Activated CD4-positive, alpha-beta T cell treated with anti-CD3 and anti-CD28 coated beads, Interleukin-2, amount 10 ng/mL, durations not matched to agents 24 days and 14 days (primary cell): ENCODE measurements around the gene FGF14. TPM values are rescaled to one million over a fixed set of nuclear protein-coding genes. Genes with fewer than 3 reads are reported as not detected.

Source experiments
- DNase-seq: peaks from one replicate; pipeline ENCODE4 v3.0.0; 2022
- H3K27ac Mint-ChIP-seq: one replicate; pipeline ENCODE4 v1.8.0; 2022; ENCODE audit warnings: mild to moderate bottlenecking, mixed read lengths
- H3K27me3 Mint-ChIP-seq: one replicate; pipeline ENCODE4 v1.8.0; 2022; ENCODE audit warnings: mixed read lengths
- H3K36me3 Mint-ChIP-seq: one replicate; pipeline ENCODE4 v1.8.0; 2022; ENCODE audit warnings: low read depth, mild to moderate bottlenecking, mixed read lengths
- H3K4me1 Mint-ChIP-seq: one replicate; pipeline ENCODE4 v1.8.0; 2021; ENCODE audit warnings: mixed read lengths
- H3K4me3 Mint-ChIP-seq: one replicate; pipeline ENCODE4 v1.8.0; 2022; ENCODE audit warnings: mild to moderate bottlenecking, moderate library complexity, mixed read lengths
- H3K9me3 Mint-ChIP-seq: one replicate; pipeline ENCODE4 v1.8.0; 2021; ENCODE audit warnings: mixed read lengths
- intact Hi-C: fragments of 100-400 bp; cut with micrococcal nuclease; formaldehyde crosslinking; loops from one replicate; pipeline ENCODE4 v1.15.1; 2023
- total RNA-seq: library from RNA; stranded (reverse); gene quantifications from 2 replicates; pipeline ENCODE4 v1.2.3, GENCODE V29; 2022

The FGF14 gene
- total RNA-seq, 1 donor from 2014 or later = not detected

GRCh38 chr13:101730420-101731000 lies 671.3 kb downstream of the FGF14 start:
- no peaks in the 10 kb centered on the region for H3K27me3 Mint-ChIP-seq
- no peaks in the 10 kb centered on the region for H3K9me3 Mint-ChIP-seq
- DNase-seq = no peak
- no peaks in the 10 kb centered on the region for H3K36me3 Mint-ChIP-seq
- H3K27ac Mint-ChIP-seq = no peak overlapping the region
- H3K4me3 Mint-ChIP-seq = no peak overlapping the region
- intact Hi-C loops = no loop called here
- H3K4me1 Mint-ChIP-seq = no peaks in the 10 kb centered on the region

DNA sequence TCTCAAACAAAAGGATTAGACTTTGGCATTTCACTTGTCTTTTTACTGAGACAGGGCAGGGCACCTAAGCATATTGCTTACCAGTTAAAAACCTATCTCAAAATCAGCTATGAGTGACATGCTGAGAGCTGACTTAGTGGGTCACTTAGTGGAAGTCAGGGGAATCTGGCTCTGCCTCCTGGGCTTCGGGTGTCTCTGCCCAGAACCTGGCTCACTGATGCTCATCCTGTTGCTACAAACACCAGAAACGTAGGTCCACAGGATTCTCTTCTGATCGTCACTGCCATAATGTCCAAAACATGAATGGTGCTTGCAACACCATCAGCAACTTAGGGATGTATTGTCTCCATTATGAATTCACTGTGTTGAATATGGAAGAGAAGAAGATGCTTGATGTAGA lies 673.2 kb downstream of the FGF14 start:
- Mint-ChIP-seq H3K4me1 (no peaks in the 10 kb centered on the region), H3K4me3 (no peak overlapping the region), H3K27ac (no peak overlapping the region), H3K36me3 (no peaks in the 10 kb centered on the region), H3K9me3 (no peaks in the 10 kb centered on the region), H3K27me3 (no peaks in the 10 kb centered on the region)
- DNase-seq = no peak
- intact Hi-C loops = no loop called here

- no peaks in the 10 kb centered on the region for H3K9me3 Mint-ChIP-seq
- no peak overlapping the region for H3K4me3 Mint-ChIP-seq
- H3K27me3 Mint-ChIP-seq = no peaks in the 10 kb centered on the region
- no peaks in the 10 kb centered on the region for H3K4me1 Mint-ChIP-seq
- H3K27ac Mint-ChIP-seq = no peak overlapping the region
- DNase-seq = no peak
- intact Hi-C loops = no loop called here
- no peaks in the 10 kb centered on the region for H3K36me3 Mint-ChIP-seq
Observed at GRCh38 chr13:101728021-101728420, 673.8 kb downstream of the FGF14 start.

GRCh38 chr13:101727118-101727517 lies 674.7 kb downstream of the FGF14 start:
- intact Hi-C loops = no loop called here
- Mint-ChIP-seq H3K4me3 (no peak overlapping the region), H3K4me1 (no peaks in the 10 kb centered on the region), H3K36me3 (no peaks in the 10 kb centered on the region), H3K27me3 (no peaks in the 10 kb centered on the region), H3K27ac (no peak overlapping the region), H3K9me3 (no peaks in the 10 kb centered on the region)
- DNase-seq = no peak

DNA sequence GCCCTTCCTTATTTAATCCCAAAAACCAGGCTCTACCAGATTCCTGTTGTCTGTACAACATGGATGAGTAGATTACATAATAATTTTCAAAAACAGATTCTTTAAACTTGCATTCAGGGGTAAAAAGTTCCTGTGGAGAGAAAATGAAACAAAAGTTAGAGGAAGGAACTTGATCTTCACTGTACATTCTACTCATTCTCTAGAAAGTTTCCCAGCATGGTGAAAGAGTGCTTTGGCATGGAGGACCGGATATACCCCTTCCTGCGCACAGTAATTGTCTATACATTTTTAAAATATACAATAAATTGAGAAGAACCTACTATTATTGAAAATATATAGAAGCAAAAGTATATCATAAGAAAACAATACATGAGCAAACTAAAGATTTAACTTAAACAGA lies 675.2 kb downstream of the FGF14 start:
- H3K36me3 Mint-ChIP-seq = no peaks in the 10 kb centered on the region
- intact Hi-C loops = no loop called here
- H3K27me3 Mint-ChIP-seq = no peaks in the 10 kb centered on the region
- no peak overlapping the region for H3K4me3 Mint-ChIP-seq
- no peaks in the 10 kb centered on the region for H3K4me1 Mint-ChIP-seq
- no peak for DNase-seq
- no peak overlapping the region for H3K27ac Mint-ChIP-seq
- no peaks in the 10 kb centered on the region for H3K9me3 Mint-ChIP-seq

GRCh38 chr13:101718496-101718895 lies 683.4 kb downstream of the FGF14 start:
- no peaks in the 10 kb centered on the region for H3K27me3 Mint-ChIP-seq
- intact Hi-C loops = no loop called here
- H3K36me3 Mint-ChIP-seq = no peaks in the 10 kb centered on the region
- no peaks in the 10 kb centered on the region for H3K4me1 Mint-ChIP-seq
- no peak for DNase-seq
- H3K27ac Mint-ChIP-seq = no peak overlapping the region
- no peaks in the 10 kb centered on the region for H3K9me3 Mint-ChIP-seq
- H3K4me3 Mint-ChIP-seq = no peak overlapping the region

- Mint-ChIP-seq H3K27ac (no peak overlapping the region), H3K4me1 (no peaks in the 10 kb centered on the region)
Observed at GRCh38 chr13:101717353-101717752, 684.5 kb downstream of the FGF14 start.

GRCh38 chr13:101714195-101714594 lies 687.7 kb downstream of the FGF14 start:
- no peaks in the 10 kb centered on the region for H3K9me3 Mint-ChIP-seq
- no peaks in the 10 kb centered on the region for H3K36me3 Mint-ChIP-seq
- no peaks in the 10 kb centered on the region for H3K27me3 Mint-ChIP-seq
- intact Hi-C loops = no loop called here
- H3K4me3 Mint-ChIP-seq = no peak overlapping the region
- H3K27ac Mint-ChIP-seq = no peak overlapping the region
- DNase-seq = no peak
- H3K4me1 Mint-ChIP-seq = no peaks in the 10 kb centered on the region

More at GRCh38 chr13:101717353-101717752, 684.5 kb downstream of the FGF14 start:
- no peak overlapping the region for H3K4me3 Mint-ChIP-seq
- no peaks in the 10 kb centered on the region for H3K9me3 Mint-ChIP-seq
- H3K27me3 Mint-ChIP-seq = no peaks in the 10 kb centered on the region
- H3K36me3 Mint-ChIP-seq = no peaks in the 10 kb centered on the region
- intact Hi-C loops = no loop called here
- DNase-seq = no peak

- H3K27me3 Mint-ChIP-seq = no peaks in the 10 kb centered on the region
- peak; percentile 6 for DNase-seq
- H3K9me3 Mint-ChIP-seq = no peaks in the 10 kb centered on the region
- intact Hi-C loops = no loop called here
- H3K27ac Mint-ChIP-seq = no peak overlapping the region
- no peaks in the 10 kb centered on the region for H3K36me3 Mint-ChIP-seq
- H3K4me3 Mint-ChIP-seq = no peak overlapping the region
- no peaks in the 10 kb centered on the region for H3K4me1 Mint-ChIP-seq
Observed at GRCh38 chr13:101712026-101712348, 689.9 kb downstream of the FGF14 start.

DNA sequence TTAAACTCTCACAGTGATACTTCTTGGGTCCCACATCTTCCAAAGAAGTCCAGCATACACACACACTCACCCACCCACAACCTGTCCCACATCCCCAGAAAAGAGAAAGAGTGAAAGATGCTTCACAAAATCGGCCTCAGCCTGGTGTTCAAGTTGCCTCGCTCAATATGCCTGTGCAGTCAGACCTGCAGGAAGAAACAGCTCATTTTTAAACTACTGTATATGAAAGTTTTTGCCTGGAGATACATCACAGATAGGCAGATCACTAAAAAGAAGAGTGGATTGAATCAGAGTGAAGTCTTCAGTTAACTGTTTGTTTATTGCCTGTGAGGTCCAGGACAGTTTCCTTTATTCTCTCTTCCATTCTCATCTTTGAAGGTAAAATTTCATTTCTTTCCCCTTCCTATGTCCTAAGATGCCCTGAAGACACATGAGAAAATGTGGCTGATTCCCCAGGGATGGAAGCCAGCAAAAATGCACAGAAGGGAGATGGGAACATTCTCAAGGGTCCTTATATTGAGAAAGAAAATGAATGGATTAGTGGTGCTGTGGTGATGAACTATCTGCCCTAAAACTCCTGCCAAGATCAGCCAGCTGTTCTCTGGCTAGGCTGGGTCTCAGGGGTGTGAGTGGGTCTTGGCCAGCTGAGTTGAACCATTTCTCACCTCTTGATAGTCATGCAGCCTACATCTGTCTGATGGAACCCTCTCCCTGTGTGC lies 690.4 kb downstream of the FGF14 start:
- no peak for DNase-seq
- intact Hi-C loops = no loop called here
- H3K36me3 Mint-ChIP-seq = no peaks in the 10 kb centered on the region
- no peak overlapping the region for H3K27ac Mint-ChIP-seq
- peaks cover 2% of the 10 kb centered on the region for H3K4me1 Mint-ChIP-seq
- H3K4me3 Mint-ChIP-seq = no peak overlapping the region
- no peaks in the 10 kb centered on the region for H3K9me3 Mint-ChIP-seq
- no peaks in the 10 kb centered on the region for H3K27me3 Mint-ChIP-seq

DNA sequence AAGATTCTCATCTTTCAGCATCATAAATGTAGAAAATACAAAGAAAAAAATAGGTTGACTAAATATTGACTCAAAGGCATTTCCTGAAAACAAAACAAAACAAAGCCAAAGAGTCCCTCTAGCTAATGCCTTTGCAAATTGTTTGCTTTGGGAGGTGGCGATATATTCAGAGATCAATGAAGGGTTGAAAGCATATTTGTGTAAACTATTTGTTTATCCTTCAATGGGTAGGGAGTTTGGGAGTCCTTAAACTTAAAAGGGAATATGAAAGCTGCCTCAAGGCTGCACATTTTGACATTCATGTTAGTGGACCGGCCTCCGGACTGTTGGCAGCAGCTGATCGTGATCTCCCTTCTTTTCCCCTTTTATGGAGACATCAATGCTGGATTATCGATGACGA lies 691.9 kb downstream of the FGF14 start:
- intact Hi-C loops = no loop called here
- no peak overlapping the region for H3K27ac Mint-ChIP-seq
- H3K4me3 Mint-ChIP-seq = no peak overlapping the region
- no peaks in the 10 kb centered on the region for H3K36me3 Mint-ChIP-seq
- H3K27me3 Mint-ChIP-seq = no peaks in the 10 kb centered on the region
- no peak for DNase-seq
- H3K4me1 Mint-ChIP-seq = peaks cover 2% of the 10 kb centered on the region
- no peaks in the 10 kb centered on the region for H3K9me3 Mint-ChIP-seq

GRCh38 chr13:101708115-101708514 lies 693.7 kb downstream of the FGF14 start:
- Mint-ChIP-seq H3K27me3 (no peaks in the 10 kb centered on the region), H3K27ac (no peak overlapping the region), H3K4me3 (no peak overlapping the region), H3K36me3 (no peaks in the 10 kb centered on the region), H3K9me3 (no peaks in the 10 kb centered on the region), H3K4me1 (peaks cover 2% of the 10 kb centered on the region)
- DNase-seq = no peak
- intact Hi-C loops = no loop called here

- Mint-ChIP-seq H3K27me3 (no peaks in the 10 kb centered on the region), H3K9me3 (no peaks in the 10 kb centered on the region), H3K4me1 (peaks cover 2% of the 10 kb centered on the region), H3K27ac (no peak overlapping the region), H3K36me3 (no peaks in the 10 kb centered on the region), H3K4me3 (no peak overlapping the region)
- intact Hi-C loops = no loop called here
- no peak for DNase-seq
Observed at GRCh38 chr13:101707659-101708058, 694.2 kb downstream of the FGF14 start.

GRCh38 chr13:101706651-101707050 lies 695.2 kb downstream of the FGF14 start:
- peaks cover 2% of the 10 kb centered on the region for H3K4me1 Mint-ChIP-seq
- H3K36me3 Mint-ChIP-seq = no peaks in the 10 kb centered on the region
- DNase-seq = no peak
- H3K27me3 Mint-ChIP-seq = no peaks in the 10 kb centered on the region
- no peak overlapping the region for H3K4me3 Mint-ChIP-seq
- H3K9me3 Mint-ChIP-seq = no peaks in the 10 kb centered on the region
- intact Hi-C loops = no loop called here
- H3K27ac Mint-ChIP-seq = no peak overlapping the region

DNA sequence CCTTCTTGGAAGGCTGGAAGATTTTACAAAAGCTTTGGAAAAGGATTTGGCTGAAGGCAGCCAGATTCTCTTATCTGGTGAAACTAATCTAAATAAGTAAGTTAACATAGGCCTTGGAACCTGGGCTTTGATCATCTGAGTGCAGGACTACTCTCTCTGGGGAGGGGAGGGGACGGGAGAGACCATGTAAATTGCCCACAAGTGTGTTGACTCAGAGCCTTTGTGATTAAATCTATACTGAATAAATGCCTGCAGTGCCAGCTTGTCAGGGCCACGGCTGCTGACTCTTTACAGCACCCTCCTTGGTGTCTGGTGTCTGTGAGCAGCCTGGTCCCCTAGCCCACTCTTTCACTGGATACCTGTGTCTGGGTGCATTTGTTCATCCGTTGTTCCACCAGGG lies 698.0 kb downstream of the FGF14 start:
- H3K9me3 Mint-ChIP-seq = no peaks in the 10 kb centered on the region
- H3K27ac Mint-ChIP-seq = no peak overlapping the region
- DNase-seq = no peak
- H3K4me1 Mint-ChIP-seq = peaks cover 2% of the 10 kb centered on the region
- H3K27me3 Mint-ChIP-seq = no peaks in the 10 kb centered on the region
- no peak overlapping the region for H3K4me3 Mint-ChIP-seq
- H3K36me3 Mint-ChIP-seq = no peaks in the 10 kb centered on the region
- intact Hi-C loops = no loop called here
